Stomach (tissue), 4 donors: ENCODE data around the gene GSAP.

Source experiments
- EP300 ChIP-seq: sonication (generic); formaldehyde crosslinking; IDR thresholded peaks from one replicate; pipeline ENCODE4 v1.6.1; 2017; ENCODE audit warnings: antibody characterized with exemption
- POLR2A ChIP-seq, 4 donors: fragments of 450-650 bp; IDR thresholded peaks; one replicate each; pipeline ENCODE4 v1.6.1; 2016; ENCODE audit warnings: antibody characterized with exemption in 4 of 4, control low read depth in 2 of 4, mild to moderate bottlenecking in 1 of 4, moderate library complexity in 1 of 4
- POLR2AphosphoS5 ChIP-seq, 3 donors: sonication (generic); formaldehyde crosslinking; IDR thresholded peaks; one replicate each; pipeline ENCODE4 v1.6.1; 2016; ENCODE audit warnings: antibody characterized with exemption in 3 of 3
- TF ChIP-seq, protein P1 (sequence below), 7 experiments: fragments of 450-650 bp in 4 of 7; fragments of 200-600 bp in 3 of 7; sonication (generic) in 3 of 7; IDR thresholded peaks; one replicate each; pipeline ENCODE4 v1.5.1; 2016 to 2019; ENCODE audit warnings: antibody characterized with exemption in 7 of 7, control low read depth in 2 of 7, mild to moderate bottlenecking in 1 of 7

DNA sequence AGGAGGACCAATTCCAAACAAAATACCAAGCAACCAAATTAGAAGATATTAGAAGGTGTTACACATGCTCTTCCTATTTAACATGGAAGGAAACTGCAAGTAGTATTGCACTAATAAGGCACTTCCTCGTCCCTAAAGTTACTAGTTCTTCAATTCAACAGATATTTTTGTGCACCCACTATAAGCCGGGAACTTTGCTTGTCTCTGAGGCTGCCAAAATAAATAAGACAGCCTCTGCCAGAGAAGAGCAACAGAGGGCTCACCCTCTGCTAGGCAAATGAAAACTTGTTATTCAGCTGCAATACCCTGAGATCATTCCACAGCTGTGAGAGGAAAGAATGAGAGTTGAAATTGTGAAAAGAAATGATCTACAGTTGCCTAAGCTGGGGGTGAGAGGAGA is 37.4 kb upstream of the GSAP start:
- TF ChIP-seq, protein P1, sequence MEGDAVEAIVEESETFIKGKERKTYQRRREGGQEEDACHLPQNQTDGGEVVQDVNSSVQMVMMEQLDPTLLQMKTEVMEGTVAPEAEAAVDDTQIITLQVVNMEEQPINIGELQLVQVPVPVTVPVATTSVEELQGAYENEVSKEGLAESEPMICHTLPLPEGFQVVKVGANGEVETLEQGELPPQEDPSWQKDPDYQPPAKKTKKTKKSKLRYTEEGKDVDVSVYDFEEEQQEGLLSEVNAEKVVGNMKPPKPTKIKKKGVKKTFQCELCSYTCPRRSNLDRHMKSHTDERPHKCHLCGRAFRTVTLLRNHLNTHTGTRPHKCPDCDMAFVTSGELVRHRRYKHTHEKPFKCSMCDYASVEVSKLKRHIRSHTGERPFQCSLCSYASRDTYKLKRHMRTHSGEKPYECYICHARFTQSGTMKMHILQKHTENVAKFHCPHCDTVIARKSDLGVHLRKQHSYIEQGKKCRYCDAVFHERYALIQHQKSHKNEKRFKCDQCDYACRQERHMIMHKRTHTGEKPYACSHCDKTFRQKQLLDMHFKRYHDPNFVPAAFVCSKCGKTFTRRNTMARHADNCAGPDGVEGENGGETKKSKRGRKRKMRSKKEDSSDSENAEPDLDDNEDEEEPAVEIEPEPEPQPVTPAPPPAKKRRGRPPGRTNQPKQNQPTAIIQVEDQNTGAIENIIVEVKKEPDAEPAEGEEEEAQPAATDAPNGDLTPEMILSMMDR (IDR thresholded peaks at IDR 0.05) = no peak
- no peak for TF ChIP-seq POLR2A (IDR thresholded peaks at IDR 0.05)
- TF ChIP-seq POLR2AphosphoS5 (IDR thresholded peaks at IDR 0.05) = no peak
- TF ChIP-seq EP300 = no peak
